Measurements from ENCODE around the gene ZNF583. TPM values are rescaled to one million over a fixed set of nuclear protein-coding genes. Genes with fewer than 3 reads are reported as not detected.

Gene ZNF583
- total and polyA plus RNA-seq, 2 of the 13 experiments (the other 11 are each of a cell fraction or from before 2014, with no cell fraction given) = 0.65 to 5.3 TPM

DNA sequence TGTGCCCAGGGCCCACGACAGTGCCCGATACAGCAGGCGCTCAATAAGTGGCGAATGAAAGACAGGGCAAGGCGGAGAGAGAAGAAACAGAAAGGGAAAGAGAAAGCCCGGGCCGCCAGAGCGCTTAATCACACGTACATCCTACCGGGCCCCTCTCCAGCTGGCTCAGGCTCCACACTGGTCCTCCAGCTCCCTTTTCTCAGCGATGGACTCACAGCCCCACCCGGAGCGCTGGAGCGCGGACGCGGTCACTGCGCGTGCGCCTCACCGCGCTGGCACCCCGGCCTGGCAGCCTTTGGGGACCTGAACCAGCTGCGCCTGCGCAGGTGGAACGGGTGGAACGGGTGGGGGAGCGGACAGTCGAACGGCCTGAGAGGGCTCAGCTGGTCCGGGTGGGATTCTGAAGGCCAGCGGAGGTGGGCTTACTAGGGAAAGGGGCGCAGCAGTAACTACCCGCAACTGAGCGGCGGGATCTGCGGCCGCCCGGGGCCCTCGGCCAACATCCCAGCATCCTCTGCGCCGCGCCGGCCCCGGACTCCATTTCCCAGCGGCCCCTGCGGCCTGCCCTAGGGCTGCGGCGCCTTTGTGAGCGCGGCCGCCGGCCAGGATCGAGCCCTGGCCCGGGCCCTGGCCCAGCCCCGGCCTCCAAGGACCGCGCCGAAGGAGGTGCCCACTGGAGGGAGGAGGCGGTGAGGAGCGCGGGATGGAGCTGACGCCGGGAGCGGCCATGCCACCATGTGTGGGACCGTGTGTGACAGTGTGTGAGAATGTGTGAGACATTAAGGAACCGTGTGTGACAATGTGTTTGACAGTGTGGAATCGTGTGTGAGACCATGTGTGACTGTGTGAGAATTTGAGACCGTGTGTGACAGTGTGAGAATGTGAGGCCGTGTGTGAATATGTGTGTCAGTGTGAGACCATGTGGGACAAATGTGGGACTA lies at the start of gene ZNF583 (continued):
- TF ChIP-seq NR2F1 (CRISPR knock-in tag; IDR thresholded peaks at IDR 0.05) (no peak), ZNF788 (CRISPR knock-in tag; IDR thresholded peaks at IDR 0.05; ENCODE audit: borderline replicate concordance) (no peak), ZNF431 (CRISPR knock-in tag; IDR thresholded peaks at IDR 0.05; ENCODE audit: borderline replicate concordance, low read depth) (0 out of 2 replicates have a peak, but pooled peaks have one; percentile 15), ZNF749 (CRISPR knock-in tag; IDR thresholded peaks at IDR 0.05; ENCODE audit: borderline replicate concordance) (no peak), ZNF678 (CRISPR knock-in tag; IDR thresholded peaks at IDR 0.05) (0 out of 2 replicates have a peak, but pooled peaks have one; percentile 32), ATF1 (CRISPR knock-in tag; IDR thresholded peaks at IDR 0.05) (no peak), SCMH1 (CRISPR knock-in tag; IDR thresholded peaks at IDR 0.05; ENCODE audit: borderline replicate concordance) (no peak), SOX6 (IDR thresholded peaks at IDR 0.05) (no peak), SOX6 (CRISPR knock-in tag; IDR thresholded peaks at IDR 0.05) (no peak; the same call in 1 of the 2 replicates), ZNF816 (CRISPR knock-in tag; IDR thresholded peaks at IDR 0.05; ENCODE audit: borderline replicate concordance) (no peak), CHD2 (IDR thresholded peaks at IDR 0.05; ENCODE audit: low read depth, low read length) (no peak), GFI1 (CRISPR knock-in tag; IDR thresholded peaks at IDR 0.05; ENCODE audit: borderline replicate concordance) (no peak)
- TF ChIP-seq, protein P1, sequence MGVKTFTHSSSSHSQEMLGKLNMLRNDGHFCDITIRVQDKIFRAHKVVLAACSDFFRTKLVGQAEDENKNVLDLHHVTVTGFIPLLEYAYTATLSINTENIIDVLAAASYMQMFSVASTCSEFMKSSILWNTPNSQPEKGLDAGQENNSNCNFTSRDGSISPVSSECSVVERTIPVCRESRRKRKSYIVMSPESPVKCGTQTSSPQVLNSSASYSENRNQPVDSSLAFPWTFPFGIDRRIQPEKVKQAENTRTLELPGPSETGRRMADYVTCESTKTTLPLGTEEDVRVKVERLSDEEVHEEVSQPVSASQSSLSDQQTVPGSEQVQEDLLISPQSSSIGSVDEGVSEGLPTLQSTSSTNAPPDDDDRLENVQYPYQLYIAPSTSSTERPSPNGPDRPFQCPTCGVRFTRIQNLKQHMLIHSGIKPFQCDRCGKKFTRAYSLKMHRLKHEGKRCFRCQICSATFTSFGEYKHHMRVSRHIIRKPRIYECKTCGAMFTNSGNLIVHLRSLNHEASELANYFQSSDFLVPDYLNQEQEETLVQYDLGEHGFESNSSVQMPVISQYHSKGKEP (CRISPR knock-in tag; IDR thresholded peaks at IDR 0.05) = no peak
- TF ChIP-seq, protein P2, sequence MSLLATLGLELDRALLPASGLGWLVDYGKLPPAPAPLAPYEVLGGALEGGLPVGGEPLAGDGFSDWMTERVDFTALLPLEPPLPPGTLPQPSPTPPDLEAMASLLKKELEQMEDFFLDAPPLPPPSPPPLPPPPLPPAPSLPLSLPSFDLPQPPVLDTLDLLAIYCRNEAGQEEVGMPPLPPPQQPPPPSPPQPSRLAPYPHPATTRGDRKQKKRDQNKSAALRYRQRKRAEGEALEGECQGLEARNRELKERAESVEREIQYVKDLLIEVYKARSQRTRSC (CRISPR knock-in tag; IDR thresholded peaks at IDR 0.05; ENCODE audit: low read depth) = no peak
- TF ChIP-seq, protein P3, sequence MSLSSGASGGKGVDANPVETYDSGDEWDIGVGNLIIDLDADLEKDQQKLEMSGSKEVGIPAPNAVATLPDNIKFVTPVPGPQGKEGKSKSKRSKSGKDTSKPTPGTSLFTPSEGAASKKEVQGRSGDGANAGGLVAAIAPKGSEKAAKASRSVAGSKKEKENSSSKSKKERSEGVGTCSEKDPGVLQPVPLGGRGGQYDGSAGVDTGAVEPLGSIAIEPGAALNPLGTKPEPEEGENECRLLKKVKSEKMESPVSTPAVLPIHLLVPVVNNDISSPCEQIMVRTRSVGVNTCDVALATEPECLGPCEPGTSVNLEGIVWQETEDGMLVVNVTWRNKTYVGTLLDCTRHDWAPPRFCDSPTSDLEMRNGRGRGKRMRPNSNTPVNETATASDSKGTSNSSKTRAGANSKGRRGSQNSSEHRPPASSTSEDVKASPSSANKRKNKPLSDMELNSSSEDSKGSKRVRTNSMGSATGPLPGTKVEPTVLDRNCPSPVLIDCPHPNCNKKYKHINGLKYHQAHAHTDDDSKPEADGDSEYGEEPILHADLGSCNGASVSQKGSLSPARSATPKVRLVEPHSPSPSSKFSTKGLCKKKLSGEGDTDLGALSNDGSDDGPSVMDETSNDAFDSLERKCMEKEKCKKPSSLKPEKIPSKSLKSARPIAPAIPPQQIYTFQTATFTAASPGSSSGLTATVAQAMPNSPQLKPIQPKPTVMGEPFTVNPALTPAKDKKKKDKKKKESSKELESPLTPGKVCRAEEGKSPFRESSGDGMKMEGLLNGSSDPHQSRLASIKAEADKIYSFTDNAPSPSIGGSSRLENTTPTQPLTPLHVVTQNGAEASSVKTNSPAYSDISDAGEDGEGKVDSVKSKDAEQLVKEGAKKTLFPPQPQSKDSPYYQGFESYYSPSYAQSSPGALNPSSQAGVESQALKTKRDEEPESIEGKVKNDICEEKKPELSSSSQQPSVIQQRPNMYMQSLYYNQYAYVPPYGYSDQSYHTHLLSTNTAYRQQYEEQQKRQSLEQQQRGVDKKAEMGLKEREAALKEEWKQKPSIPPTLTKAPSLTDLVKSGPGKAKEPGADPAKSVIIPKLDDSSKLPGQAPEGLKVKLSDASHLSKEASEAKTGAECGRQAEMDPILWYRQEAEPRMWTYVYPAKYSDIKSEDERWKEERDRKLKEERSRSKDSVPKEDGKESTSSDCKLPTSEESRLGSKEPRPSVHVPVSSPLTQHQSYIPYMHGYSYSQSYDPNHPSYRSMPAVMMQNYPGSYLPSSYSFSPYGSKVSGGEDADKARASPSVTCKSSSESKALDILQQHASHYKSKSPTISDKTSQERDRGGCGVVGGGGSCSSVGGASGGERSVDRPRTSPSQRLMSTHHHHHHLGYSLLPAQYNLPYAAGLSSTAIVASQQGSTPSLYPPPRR (CRISPR knock-in tag; IDR thresholded peaks at IDR 0.05; ENCODE audit: borderline replicate concordance) = no peak

Data from HepG2 (cell line).